A375 (cell line): ENCODE measurements around the gene MPEG1. TPM values are rescaled to one million over a fixed set of nuclear protein-coding genes. Genes with fewer than 3 reads are reported as not detected.

Experiments
- small RNA-seq: library from RNA; depleted of rRNA; stranded (forward); fragments of <200 nt; gene quantifications from one replicate; pipeline ENCODE3, GENCODE V24; 2014
- total RNA-seq: library from RNA; depleted of rRNA; stranded (reverse); fragments of >200 nt; shearing (Covaris generic); gene quantifications from 2 replicates; pipeline ENCODE4 v1.2.3, GENCODE V29; 2014; rRNA removed

MPEG1 gene, protein sequence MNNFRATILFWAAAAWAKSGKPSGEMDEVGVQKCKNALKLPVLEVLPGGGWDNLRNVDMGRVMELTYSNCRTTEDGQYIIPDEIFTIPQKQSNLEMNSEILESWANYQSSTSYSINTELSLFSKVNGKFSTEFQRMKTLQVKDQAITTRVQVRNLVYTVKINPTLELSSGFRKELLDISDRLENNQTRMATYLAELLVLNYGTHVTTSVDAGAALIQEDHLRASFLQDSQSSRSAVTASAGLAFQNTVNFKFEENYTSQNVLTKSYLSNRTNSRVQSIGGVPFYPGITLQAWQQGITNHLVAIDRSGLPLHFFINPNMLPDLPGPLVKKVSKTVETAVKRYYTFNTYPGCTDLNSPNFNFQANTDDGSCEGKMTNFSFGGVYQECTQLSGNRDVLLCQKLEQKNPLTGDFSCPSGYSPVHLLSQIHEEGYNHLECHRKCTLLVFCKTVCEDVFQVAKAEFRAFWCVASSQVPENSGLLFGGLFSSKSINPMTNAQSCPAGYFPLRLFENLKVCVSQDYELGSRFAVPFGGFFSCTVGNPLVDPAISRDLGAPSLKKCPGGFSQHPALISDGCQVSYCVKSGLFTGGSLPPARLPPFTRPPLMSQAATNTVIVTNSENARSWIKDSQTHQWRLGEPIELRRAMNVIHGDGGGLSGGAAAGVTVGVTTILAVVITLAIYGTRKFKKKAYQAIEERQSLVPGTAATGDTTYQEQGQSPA
- total RNA-seq: not detected in 2 replicates

DNA sequence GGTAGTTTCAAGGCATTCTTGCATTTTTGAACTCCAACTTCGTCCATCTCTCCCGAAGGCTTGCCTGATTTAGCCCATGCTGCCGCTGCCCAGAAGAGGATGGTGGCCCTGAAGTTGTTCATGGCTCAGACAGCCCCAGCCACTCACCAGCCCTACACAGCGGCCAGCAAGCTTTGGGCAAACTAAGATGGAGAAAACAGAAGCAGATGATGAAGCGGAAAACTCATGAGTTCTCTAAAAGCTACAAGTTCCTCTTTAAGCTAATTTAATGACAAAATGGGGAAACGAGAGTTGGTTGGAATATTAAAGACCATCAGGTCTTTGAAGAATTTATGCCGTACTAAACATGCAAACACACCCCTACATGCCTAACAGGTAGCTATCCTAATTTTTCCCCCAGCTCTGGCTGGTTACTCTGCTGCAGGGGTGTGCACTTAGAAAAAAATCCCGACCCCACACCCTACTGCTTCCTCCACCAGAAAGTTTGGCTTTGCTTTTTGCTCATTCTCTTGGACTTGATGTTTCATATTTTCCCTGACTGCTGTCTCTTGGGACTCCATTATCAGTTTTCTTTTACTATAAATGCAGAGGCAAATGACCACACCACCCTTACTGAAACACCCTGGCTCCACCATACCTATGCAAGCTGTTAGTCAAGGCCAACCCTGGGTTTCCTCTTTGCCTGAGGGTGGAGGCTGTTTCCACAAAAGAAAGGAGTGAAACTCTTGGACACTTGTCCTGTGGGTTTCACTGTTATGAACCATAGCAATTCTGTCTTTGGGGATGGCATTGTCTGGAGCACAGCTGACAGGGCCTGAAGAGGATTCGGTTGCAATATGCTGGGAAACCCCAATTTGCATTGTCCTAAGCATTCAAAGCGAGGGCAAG is at the start of gene MPEG1:
Gene MPEG1, minus strand, starts transcription at position 184 of the 888 bp plus-strand sequence. Its CDS starts 62 bp downstream, at position 122.

DNA sequence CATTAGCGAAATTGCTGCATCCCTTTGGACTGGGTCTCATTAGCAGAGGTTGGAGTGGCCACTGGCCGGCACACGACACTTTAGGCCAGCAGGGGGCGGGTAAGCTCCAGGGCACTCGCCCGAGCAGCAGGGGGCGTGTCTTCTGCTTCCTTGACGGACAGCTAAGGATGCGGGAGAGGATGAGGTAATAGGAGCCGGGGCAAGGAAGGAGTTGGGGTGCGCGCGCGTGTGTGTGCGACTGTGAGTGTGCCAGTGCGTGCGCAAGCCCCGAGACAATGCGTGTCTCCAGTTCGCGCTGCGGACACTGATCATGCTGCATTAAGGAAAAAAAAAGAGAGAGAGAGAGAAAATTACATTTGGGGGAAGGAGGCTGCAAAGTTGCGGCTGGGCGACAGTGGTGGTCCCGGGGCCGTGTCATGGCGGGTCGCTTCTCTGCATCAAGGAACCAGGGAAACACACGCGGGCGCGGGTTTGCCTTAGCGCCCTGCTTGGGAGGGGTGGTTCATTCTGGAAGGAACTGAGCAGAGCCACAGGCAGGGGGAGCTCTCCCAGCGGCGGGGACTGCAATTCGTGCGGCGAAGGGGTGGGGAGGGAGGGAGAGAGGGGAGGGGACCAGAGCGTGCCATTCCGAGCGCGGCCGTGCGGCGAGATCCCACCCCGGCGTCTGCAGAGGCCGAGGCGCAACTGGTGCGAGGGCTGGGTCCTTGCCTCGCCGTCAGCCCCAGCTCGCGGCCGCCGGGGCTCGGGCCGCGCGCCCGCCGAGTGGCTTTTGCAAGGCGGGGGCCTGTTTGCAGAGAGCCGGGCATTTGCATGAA is 41.0 kb downstream of the MPEG1 start, which contains the start of gene DTX4:
Gene DTX4, plus strand, starts transcription at position 625 of the 815 bp plus-strand sequence. CDS start 464 bp downstream, outside the sequence.

Small RNAs within 50 kb of the gene (small RNA-seq; reads per million reads assigned to genes)
- gene RN7SL42P: not detected

Other genes with a start within 250 kb of the MPEG1 start
- gene GLYATL1B, start 126.6 kb downstream of the MPEG1 start, total RNA-seq: not detected in 2 replicates
- 14.3 and 17.8 TPM in 2 replicates for gene FAM111B, start 105.7 kb downstream of the MPEG1 start, total RNA-seq
- gene FAM111A, start 70.1 kb downstream of the MPEG1 start, total RNA-seq: 47.0 and 58.7 TPM in 2 replicates
- gene DTX4, start 40.8 kb downstream of the MPEG1 start, total RNA-seq: 0.30 and 0.90 TPM in 2 replicates
- not detected in 2 replicates for gene OR5AN1, start 146.0 kb upstream of the MPEG1 start, total RNA-seq
- gene OR5A2, start 213.5 kb upstream of the MPEG1 start, total RNA-seq: not detected in 2 replicates
- not detected in 2 replicates for gene OR5A1, start 223.5 kb upstream of the MPEG1 start, total RNA-seq
- not detected in 2 replicates for gene OR4D6, start 244.0 kb upstream of the MPEG1 start, total RNA-seq